Stomach (tissue), 4 donors: ENCODE measurements around the gene PKP1.

Source experiments
- CTCF ChIP-seq, 7 experiments: fragments of 450-650 bp in 4 of 7; fragments of 200-600 bp in 3 of 7; sonication (generic) in 3 of 7; IDR thresholded peaks; one replicate each; pipeline ENCODE4 v1.5.1; 2016 to 2019; ENCODE audit warnings: antibody characterized with exemption in 7 of 7, control low read depth in 2 of 7, mild to moderate bottlenecking in 1 of 7
- POLR2A ChIP-seq, 4 donors: fragments of 450-650 bp; IDR thresholded peaks; one replicate each; pipeline ENCODE4 v1.6.1; 2016; ENCODE audit warnings: antibody characterized with exemption in 4 of 4, control low read depth in 2 of 4, mild to moderate bottlenecking in 1 of 4, moderate library complexity in 1 of 4
- POLR2AphosphoS5 ChIP-seq, 3 donors: sonication (generic); formaldehyde crosslinking; IDR thresholded peaks; one replicate each; pipeline ENCODE4 v1.6.1; 2016; ENCODE audit warnings: antibody characterized with exemption in 3 of 3

GRCh38 chr1:201381130-201381529 is 97.8 kb downstream of the PKP1 start:
- no peak for TF ChIP-seq POLR2A (IDR thresholded peaks at IDR 0.05)
- TF ChIP-seq CTCF (IDR thresholded peaks at IDR 0.05): no peak
- no peak for TF ChIP-seq POLR2AphosphoS5 (IDR thresholded peaks at IDR 0.05)
